Measurements from ENCODE around the gene PDE4D.
"Not testable (repeated sequence)": the region's sequence is repeated elsewhere in the genome, so short reads cannot be mapped to it uniquely, and the experiment has no call there.

PDE4D gene

GRCh38 chr5:59317023-59317773, 576.3 kb downstream of the PDE4D start:
- Histone ChIP-seq H3K4me2 (ENCODE audit: low read depth, low read length) (no peak overlapping the region), H3K27ac (ENCODE audit: low read length) (no peak overlapping the region)

GRCh38 chr5:59312223-59312622, 581.3 kb downstream of the PDE4D start:
- DNase-seq = no peak
- Histone ChIP-seq H3K4me1 (ENCODE audit: low read length) (no peaks in the 10 kb centered on the region), H3K4me2 (ENCODE audit: low read depth, low read length) (no peak overlapping the region), H3K27ac (ENCODE audit: low read length) (no peak overlapping the region), H3K36me3 (replicated peaks; ENCODE audit: insufficient read depth, low read length) (no peaks in the 10 kb centered on the region), H3K9ac (ENCODE audit: low read length) (no peak overlapping the region), H3K9me3 (replicated peaks; ENCODE audit: insufficient read depth, low read length) (no peaks in the 10 kb centered on the region), H4K20me1 (ENCODE audit: insufficient read depth, low read length) (no peaks in the 10 kb centered on the region), H3K27me3 (replicated peaks; ENCODE audit: insufficient read depth, low read length) (no peaks in the 10 kb centered on the region), H2AFZ (ENCODE audit: low read length) (no peak overlapping the region), H3F3A (ENCODE audit: insufficient read depth, low read length) (no peaks in the 10 kb centered on the region), H3K79me2 (ENCODE audit: low read length) (no peaks in the 10 kb centered on the region), H3K9me2 (replicated peaks; ENCODE audit: insufficient read depth, low read length) (no peaks in the 10 kb centered on the region), H3K4me3 (ENCODE audit: low read length) (no peak overlapping the region)
- no peak for TF ChIP-seq CTCF (IDR thresholded peaks at IDR 0.05; ENCODE audit: low read length)
- no peak for TF ChIP-seq EZH2 (optimal IDR thresholded peaks at IDR 0.05; ENCODE audit: low read depth, low read length)
- no peak for TF ChIP-seq EZH2phosphoT487 (IDR thresholded peaks at IDR 0.05; ENCODE audit: low read length)

More at GRCh38 chr5:59317023-59317773, 576.3 kb downstream of the PDE4D start:
- Histone ChIP-seq H3K4me3 (ENCODE audit: low read length) (no peak overlapping the region), H3K27me3 (replicated peaks; ENCODE audit: insufficient read depth, low read length) (no peaks in the 10 kb centered on the region), H3K36me3 (replicated peaks; ENCODE audit: insufficient read depth, low read length) (no peaks in the 10 kb centered on the region), H4K20me1 (ENCODE audit: insufficient read depth, low read length) (no peaks in the 10 kb centered on the region), H3K79me2 (ENCODE audit: low read length) (no peaks in the 10 kb centered on the region), H2AFZ (ENCODE audit: low read length) (no peak overlapping the region), H3K9me3 (replicated peaks; ENCODE audit: insufficient read depth, low read length) (no peaks in the 10 kb centered on the region), H3K9ac (ENCODE audit: low read length) (no peak overlapping the region), H3K4me1 (ENCODE audit: low read length) (no peaks in the 10 kb centered on the region), H3F3A (ENCODE audit: insufficient read depth, low read length) (no peaks in the 10 kb centered on the region), H3K9me2 (replicated peaks; ENCODE audit: insufficient read depth, low read length) (no peaks in the 10 kb centered on the region)
- DNase-seq = no peak
- no peak for TF ChIP-seq EZH2phosphoT487 (IDR thresholded peaks at IDR 0.05; ENCODE audit: low read length)
- TF ChIP-seq CTCF (IDR thresholded peaks at IDR 0.05; ENCODE audit: low read length) = no peak
- TF ChIP-seq EZH2 (optimal IDR thresholded peaks at IDR 0.05; ENCODE audit: low read depth, low read length) = no peak

GRCh38 chr5:59308685-59309084, 584.8 kb downstream of the PDE4D start:
- not testable (repeated sequence) for H3K36me3 ChIP-seq (replicated peaks; ENCODE audit: insufficient read depth, low read length); DNase-seq; H2AFZ ChIP-seq (ENCODE audit: low read length); H3F3A ChIP-seq (ENCODE audit: insufficient read depth, low read length); H3K4me2 ChIP-seq (ENCODE audit: low read depth, low read length); H3K9ac ChIP-seq (ENCODE audit: low read length); H3K4me3 ChIP-seq (ENCODE audit: low read length); H3K9me3 ChIP-seq (replicated peaks; ENCODE audit: insufficient read depth, low read length); H3K9me2 ChIP-seq (replicated peaks; ENCODE audit: insufficient read depth, low read length); H3K79me2 ChIP-seq (ENCODE audit: low read length); H3K27me3 ChIP-seq (replicated peaks; ENCODE audit: insufficient read depth, low read length); H3K4me1 ChIP-seq (ENCODE audit: low read length); H4K20me1 ChIP-seq (ENCODE audit: insufficient read depth, low read length); H3K27ac ChIP-seq (ENCODE audit: low read length)

DNA sequence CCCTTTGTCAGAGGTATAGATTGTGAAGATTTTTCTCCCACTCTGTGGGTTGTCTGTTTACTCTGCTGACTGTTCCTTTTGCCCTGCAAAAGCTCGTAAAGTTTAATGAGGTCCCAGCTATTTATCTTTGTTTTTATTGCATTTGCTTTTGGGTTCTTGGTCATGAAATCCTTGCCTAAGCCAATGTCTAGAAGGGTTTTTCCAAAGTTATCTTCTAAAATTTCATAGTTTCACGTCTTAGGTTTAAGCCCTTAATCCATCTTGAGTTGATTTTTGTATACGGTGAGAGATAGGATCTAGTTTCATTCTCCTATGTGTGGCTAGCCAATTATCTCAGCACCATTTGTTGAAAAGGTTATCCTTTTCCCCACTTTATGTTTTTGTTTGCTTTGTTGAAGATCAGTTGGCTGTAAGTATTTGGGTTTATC, 590.2 kb downstream of the PDE4D start:
- DNase-seq; H3K36me3 ChIP-seq (replicated peaks; ENCODE audit: insufficient read depth, low read length); H4K20me1 ChIP-seq (ENCODE audit: insufficient read depth, low read length); H3K9me3 ChIP-seq (replicated peaks; ENCODE audit: insufficient read depth, low read length); H3K4me2 ChIP-seq (ENCODE audit: low read depth, low read length); H3K9ac ChIP-seq (ENCODE audit: low read length); H3K4me1 ChIP-seq (ENCODE audit: low read length); H3K27ac ChIP-seq (ENCODE audit: low read length); H3K4me3 ChIP-seq (ENCODE audit: low read length); H3K79me2 ChIP-seq (ENCODE audit: low read length); H3K9me2 ChIP-seq (replicated peaks; ENCODE audit: insufficient read depth, low read length); H3F3A ChIP-seq (ENCODE audit: insufficient read depth, low read length); H2AFZ ChIP-seq (ENCODE audit: low read length); H3K27me3 ChIP-seq (replicated peaks; ENCODE audit: insufficient read depth, low read length): not testable (repeated sequence)

DNA sequence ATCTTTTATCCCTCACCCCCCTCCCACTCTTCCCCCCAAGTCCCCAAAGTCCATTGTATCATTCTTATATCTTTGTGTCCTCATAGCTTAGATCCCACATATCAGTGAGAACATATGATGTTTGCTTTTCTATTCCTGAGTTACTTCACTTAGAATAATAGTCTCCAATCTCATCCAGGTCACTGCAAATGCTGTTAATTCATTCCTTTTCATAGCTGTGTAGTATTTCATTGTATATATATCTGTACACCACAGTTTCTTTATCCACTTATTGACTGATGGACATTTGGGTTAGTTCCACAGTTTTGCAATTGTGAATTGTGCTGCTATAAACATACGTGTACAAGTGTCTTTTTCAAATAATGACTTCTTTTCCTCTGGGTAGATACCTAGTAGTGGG, 591.0 kb downstream of the PDE4D start:
- H3K27ac ChIP-seq (ENCODE audit: low read length); H3K27me3 ChIP-seq (replicated peaks; ENCODE audit: insufficient read depth, low read length); H3K4me3 ChIP-seq (ENCODE audit: low read length); H3F3A ChIP-seq (ENCODE audit: insufficient read depth, low read length); H3K4me2 ChIP-seq (ENCODE audit: low read depth, low read length); H3K4me1 ChIP-seq (ENCODE audit: low read length); H4K20me1 ChIP-seq (ENCODE audit: insufficient read depth, low read length); H2AFZ ChIP-seq (ENCODE audit: low read length); H3K9me2 ChIP-seq (replicated peaks; ENCODE audit: insufficient read depth, low read length); H3K9me3 ChIP-seq (replicated peaks; ENCODE audit: insufficient read depth, low read length); H3K9ac ChIP-seq (ENCODE audit: low read length); DNase-seq; H3K79me2 ChIP-seq (ENCODE audit: low read length); H3K36me3 ChIP-seq (replicated peaks; ENCODE audit: insufficient read depth, low read length): not testable (repeated sequence)

Data from MM.1S (cell line).